GM19351 (cell line): ENCODE results near the gene RASL10B.
A peak's percentile ranks its signal among the peaks of the same experiment; 100 is the strongest.

Source experiments
- ATAC-seq: cut with Tn5 transposase; IDR thresholded peaks from one replicate; pipeline ENCODE4 v1.9.1; 2021; ENCODE audit warnings: mild to moderate bottlenecking, moderate library complexity; ENCODE audit not compliant: unreplicated experiment

The RASL10B gene

GRCh38 chr17:35763767-35764122 is 32.3 kb downstream of the RASL10B start:
- ATAC-seq, result no peak

GRCh38 chr17:35764123-35764991 is 32.9 kb downstream of the RASL10B start:
- ATAC-seq, result peak; percentile 84

DNA sequence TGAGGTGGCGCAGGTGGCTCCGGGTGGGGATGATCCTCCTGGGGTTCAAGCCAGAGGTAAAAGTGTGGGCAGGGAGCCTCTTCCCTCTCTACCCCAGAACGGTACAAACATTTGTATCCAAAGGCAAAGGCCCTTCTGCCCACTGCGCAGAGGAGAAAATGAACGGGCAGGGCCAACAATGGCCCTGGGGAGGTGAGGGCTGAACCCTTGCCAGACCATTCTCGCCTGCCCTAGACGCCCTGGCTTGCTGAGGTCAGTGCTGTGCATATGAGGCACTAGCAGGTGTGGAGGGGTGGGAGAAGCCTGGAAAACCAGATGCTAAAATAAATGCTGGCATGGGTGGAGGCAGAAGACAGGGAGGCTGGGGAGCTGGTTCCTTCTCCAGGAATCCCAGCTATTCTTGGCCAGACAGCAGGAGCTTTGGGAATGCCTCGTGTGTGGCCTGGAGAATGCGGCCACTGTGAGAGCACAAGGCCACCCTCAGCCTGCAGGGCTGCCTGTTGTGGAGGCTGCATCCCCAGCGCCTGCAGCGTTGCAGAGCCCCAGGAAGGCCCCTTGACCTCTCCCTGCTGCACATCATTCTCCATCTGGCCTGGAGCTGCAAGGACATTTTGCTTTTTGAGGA is 33.8 kb downstream of the RASL10B start:
- ATAC-seq, result no peak

GRCh38 chr17:35765756-35766488 is 34.5 kb downstream of the RASL10B start:
- ATAC-seq, result no peak

DNA sequence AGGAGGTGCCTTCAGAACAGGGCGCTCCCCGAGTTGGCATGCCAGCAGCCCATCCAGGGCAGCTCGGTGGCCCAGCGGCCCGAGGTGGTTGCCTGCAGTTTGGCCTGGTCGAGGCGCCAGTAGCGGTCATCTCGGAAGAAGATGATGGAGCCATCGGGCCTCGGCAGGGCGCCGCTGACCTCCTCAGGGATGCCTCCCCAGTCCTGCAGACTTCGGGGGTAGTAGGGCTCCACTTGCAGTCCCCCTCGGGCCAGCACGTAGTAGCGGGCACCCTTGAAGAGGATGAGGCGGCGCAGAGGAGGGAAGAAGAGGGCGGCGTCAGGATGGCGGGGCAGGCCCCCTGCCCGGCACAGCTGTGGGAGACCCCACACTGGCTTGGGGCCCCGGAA is 35.0 kb downstream of the RASL10B start:
- no peak for ATAC-seq

- ATAC-seq, result no peak
Observed at GRCh38 chr17:35766903-35767510, 35.6 kb downstream of the RASL10B start.

GRCh38 chr17:35768797-35769196 is 37.4 kb downstream of the RASL10B start:
- ATAC-seq, result no peak

GRCh38 chr17:35769895-35770486 is 38.6 kb downstream of the RASL10B start:
- ATAC-seq, result no peak

DNA sequence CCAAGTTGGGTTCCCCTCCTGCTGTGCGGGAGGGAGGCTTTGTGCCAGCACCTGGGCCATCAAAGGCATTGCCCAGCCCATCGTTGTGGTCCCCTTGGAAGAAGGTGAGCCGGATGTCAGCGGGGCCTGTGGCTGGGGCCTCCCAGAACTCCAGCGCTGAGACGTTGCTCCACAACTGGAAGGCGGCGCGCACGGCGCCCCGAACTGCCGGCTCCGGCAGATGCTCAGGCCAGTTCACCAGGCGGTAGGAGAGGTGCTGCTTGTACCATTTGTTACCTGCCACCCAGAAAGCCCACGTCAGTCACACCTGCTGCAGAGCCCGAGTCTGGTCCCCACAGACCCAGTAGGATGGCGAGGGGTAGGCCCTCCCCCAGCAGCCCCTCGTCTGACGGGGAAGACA is 41.7 kb downstream of the RASL10B start:
- ATAC-seq, result no peak

DNA sequence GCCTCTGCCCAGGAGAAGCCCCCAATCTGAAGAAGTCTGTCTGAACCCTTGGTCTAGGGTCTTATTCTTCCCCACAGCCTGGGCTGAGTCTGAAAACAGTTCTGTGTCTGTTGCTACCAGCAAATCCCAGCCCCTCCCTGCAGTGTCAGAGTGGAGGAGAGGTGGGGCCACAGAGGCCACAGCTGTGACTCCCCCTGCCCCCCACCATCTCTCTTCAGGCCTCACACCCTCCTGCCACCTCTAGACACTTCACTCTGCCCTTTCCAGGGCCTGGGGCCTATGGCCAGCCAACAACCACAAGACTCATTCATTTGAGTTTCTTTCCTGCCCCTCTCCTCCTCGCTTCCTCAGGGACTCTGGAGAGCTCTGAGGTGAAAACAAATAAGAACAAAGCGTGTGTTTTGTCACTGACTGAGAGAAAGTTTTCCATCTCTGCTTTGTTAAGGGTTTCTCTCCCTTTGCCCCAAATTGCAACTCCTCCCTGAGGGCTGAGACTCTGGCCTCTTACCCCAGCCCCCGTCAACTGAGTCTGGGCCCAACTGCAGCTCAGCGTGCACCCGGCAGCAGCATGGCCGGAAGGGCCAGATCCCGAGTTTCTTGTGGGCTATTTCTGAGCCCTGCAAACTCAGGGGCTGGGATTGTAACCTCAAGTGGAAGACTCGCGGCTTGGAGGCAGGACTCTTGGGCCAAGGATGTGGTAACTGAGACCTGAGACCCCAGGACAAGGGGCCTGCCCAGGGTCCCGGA is 42.4 kb downstream of the RASL10B start:
- ATAC-seq, result no peak

DNA sequence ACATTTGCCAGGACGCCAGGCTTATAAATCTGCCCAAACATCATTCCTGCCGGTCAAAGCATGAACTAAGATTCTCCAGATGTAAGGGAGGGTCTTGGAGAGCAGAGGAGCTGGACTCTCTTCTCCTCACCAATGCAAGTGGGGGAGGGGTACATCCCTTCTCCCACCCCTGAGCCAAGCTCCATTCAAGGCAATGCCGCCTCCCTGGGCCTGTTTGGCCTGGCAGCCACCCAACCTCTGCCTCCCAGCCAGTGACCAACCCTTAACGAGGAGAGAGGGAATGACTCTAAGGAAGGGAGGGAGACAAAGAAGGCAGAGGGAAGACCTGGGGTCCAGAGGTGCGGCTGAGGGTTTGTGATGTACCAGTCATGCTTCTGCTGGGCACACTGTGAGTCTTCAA is 43.1 kb downstream of the RASL10B start:
- no peak for ATAC-seq

- ATAC-seq, result no peak
Observed at GRCh38 chr17:35775039-35775438, 43.6 kb downstream of the RASL10B start.

DNA sequence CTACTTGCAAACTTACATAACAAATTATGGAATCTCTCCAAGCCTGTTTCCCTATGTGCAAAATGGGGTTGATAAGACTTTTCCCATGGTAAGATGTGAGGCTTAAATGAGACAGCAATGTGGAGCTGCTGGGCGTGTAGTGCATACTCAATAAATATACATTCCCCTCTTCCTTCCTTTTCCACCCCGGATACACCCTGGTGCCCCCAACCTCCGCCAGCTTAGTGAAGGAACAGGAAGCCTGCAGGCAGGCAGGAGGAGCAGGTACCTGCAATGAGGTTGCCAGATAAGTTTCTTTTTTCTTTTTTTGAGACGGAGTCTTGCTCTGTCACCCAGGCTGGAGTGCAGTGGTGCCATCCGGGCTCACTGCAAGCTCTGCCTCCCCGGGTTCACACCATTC is 44.1 kb downstream of the RASL10B start:
- ATAC-seq, result no peak

GRCh38 chr17:35778641-35779196 is 47.3 kb downstream of the RASL10B start:
- ATAC-seq, result no peak

GRCh38 chr17:35780950-35781349 is 49.5 kb downstream of the RASL10B start:
- ATAC-seq, result no peak

DNA sequence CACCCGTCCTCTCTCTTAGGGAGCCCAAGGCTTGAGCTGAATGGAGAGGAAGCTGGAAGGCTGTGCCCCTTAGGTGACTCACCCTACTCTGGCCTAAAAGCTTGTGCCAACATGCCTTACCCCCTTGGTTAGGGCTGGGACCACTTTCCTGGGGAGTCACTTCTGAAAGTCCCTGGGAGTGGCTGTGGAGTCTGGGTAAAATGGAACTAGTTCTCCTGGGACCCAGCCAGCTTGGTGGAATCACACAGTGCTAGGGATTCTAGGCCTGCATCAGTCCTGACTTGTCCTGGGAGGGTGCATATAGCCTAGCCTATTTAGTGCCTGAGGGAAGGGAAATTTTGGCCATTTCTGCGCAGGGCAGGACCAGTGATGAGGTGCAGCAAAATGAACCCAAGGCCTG is 53.5 kb downstream of the RASL10B start:
- ATAC-seq, result no peak

DNA sequence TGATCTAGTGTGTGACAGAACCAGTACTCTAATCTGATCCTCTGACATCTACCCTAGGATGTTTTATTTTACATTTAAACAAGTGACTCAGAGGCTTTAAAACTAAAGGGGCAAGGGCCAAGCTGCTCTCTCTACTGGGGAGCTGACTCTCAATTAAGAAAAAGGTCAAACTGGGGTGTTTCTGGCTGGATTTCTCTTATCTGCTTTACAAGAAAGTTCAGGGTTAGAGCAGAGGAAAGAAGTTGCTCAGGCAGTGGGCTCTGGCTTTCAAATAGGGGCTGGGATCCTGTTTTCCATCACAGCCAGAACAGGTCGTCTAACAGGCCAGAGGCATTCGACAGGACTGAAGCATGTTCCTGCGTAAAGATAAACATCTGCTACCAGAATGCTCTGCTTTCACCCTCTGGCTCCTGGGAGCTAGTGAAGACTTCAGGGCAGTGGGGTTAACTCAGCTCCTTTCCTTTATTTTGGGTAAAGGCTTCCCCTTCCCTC is 55.5 kb downstream of the RASL10B start:
- no peak for ATAC-seq

DNA sequence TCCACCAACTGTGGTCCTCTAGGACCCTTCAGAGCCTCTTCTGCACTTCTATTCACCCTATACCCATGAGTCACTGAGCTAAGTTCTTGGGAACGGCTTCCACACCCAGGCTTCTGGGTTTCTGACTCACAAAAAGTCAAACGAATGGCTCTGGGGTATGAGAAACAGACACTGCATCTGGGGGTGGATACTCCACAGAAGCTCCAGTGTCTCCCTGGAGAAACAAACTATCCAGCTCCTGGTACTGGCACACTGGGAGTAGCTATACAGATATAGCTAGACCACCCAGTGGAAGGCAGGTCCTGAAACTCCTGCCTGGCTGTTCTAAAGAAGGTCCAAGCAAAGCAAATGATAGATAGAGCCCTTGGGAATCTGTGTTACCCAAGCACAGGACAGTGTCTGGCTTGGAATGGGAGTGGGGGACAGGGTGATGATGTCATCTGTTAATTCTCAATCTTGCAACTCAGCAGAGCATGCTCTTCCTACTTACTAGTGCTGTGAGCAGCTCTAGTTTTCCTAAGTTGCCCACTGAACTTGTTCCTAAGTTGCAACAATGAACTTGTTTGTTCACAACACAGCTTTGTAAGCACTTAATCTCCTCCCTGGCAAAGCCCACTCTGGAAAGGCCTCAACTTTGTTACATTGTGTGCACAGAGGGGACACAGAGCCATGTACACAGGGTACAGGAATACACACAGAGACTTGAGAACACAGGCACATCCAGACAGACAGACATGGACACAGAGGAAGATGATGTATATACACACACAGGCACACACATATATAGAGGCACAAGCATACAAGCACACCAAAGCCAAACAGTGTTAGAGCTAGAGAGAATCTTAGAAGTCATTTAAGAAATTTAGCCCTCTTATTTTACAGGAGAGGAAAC is 57.3 kb downstream of the RASL10B start:
- ATAC-seq, result no peak

DNA sequence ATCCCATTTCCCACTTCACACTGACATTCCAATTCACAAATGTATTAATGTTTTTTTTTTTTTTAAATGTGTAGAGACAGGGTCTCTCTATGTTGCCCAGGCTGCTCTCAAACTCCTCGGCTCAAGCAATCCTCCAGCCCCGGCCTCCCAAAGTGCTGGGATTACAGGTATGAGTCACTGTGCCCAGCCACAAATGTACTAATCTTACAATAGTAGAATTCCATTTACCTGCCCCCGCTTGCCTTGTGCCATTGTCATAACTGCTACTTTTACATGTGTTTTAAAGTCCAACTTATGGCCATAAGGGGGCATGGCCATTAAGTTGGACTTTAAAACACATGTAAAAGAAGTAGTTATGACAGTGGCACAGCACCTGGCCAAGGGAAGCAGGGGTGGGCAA is 59.4 kb downstream of the RASL10B start:
- no peak for ATAC-seq
